Stomach (tissue), 9 donors: ENCODE measurements around the gene HIPK4. TPM values are rescaled to one million over a fixed set of nuclear protein-coding genes. Genes with fewer than 3 reads are reported as not detected.

Experiments
- DNase-seq, 2 donors: peaks; one replicate each; pipeline versions ENCODE4 v3.0.0 to v3.0.0-alpha.2; 2013 to 2019
- H3K27ac ChIP-seq, 5 donors: fragments of 200-600 bp in 4 of 5; sonication (generic) in 4 of 5; one replicate each; pipeline ENCODE4 v1.5.1; 2013 to 2019; ENCODE audit warnings: mild to moderate bottlenecking in 1 of 5, moderate library complexity in 1 of 5
- H3K27me3 ChIP-seq, 3 donors: fragments of 200-600 bp; sonication (generic); one replicate each; pipeline ENCODE4 v1.5.1; 2017 to 2019; ENCODE audit warnings: mixed run types in 1 of 3
- H3K36me3 ChIP-seq, 4 donors: fragments of 200-600 bp; sonication (generic); 1 replicate in 3 of 4; 2 replicates in 1 of 4; pipeline ENCODE4 v1.5.1; 2016 to 2019
- H3K4me1 ChIP-seq, 4 donors: fragments of 200-600 bp; sonication (generic); one replicate each; pipeline ENCODE4 v1.5.1; 2016 to 2019
- H3K4me3 ChIP-seq, 4 donors: fragments of 200-600 bp; sonication (generic) in 3 of 4; one replicate each; pipeline ENCODE4 v1.5.1; 2016 to 2019; ENCODE audit warnings: mild to moderate bottlenecking in 1 of 4
- H3K9me3 ChIP-seq, 4 donors: fragments of 200-600 bp; sonication (generic); one replicate each; pipeline ENCODE4 v1.5.1; 2016 to 2019
- EP300 ChIP-seq: sonication (generic); formaldehyde crosslinking; IDR thresholded peaks from one replicate; pipeline ENCODE4 v1.6.1; 2017; ENCODE audit warnings: antibody characterized with exemption
- POLR2A ChIP-seq, 4 donors: fragments of 450-650 bp; IDR thresholded peaks; one replicate each; pipeline ENCODE4 v1.6.1; 2016; ENCODE audit warnings: antibody characterized with exemption in 4 of 4, control low read depth in 2 of 4, mild to moderate bottlenecking in 1 of 4, moderate library complexity in 1 of 4
- POLR2AphosphoS5 ChIP-seq, 3 donors: sonication (generic); formaldehyde crosslinking; IDR thresholded peaks; one replicate each; pipeline ENCODE4 v1.6.1; 2016; ENCODE audit warnings: antibody characterized with exemption in 3 of 3
- WGBS, 5 donors: extraction: QIAGEN DNeasy Blood & Tissue Kit in 3 of 5; methylation state at CpG; one replicate each; pipeline versions ENCODE4 v1.1.5 to v1.1.7; 2013 to 2018; 5-methylcytosine and 5-hydroxymethylcytosine counted together
- intact Hi-C: fragments of 100-400 bp; cut with DNase I; formaldehyde crosslinking; loops from one replicate; pipeline ENCODE4 v1.15.1; 2023; ENCODE audit warnings: low total_unique reads
- polyA plus RNA-seq, 3 donors: library from polyadenylated mRNA; stranded (reverse); fragments of 200-250 nt; gene quantifications; one replicate each; pipeline ENCODE4 v1.2.3, GENCODE V29; 2013
- total RNA-seq, 5 donors: library from RNA; depleted of rRNA; stranded (reverse); fragments of >200 nt; gene quantifications; one replicate each; pipeline versions ENCODE4 v1.1.0 to v1.2.3, GENCODE V29; 2014 to 2016
- TF ChIP-seq, protein P1 (sequence below), 7 experiments: fragments of 450-650 bp in 4 of 7; fragments of 200-600 bp in 3 of 7; sonication (generic) in 3 of 7; IDR thresholded peaks; one replicate each; pipeline ENCODE4 v1.5.1; 2016 to 2019; ENCODE audit warnings: antibody characterized with exemption in 7 of 7, control low read depth in 2 of 7, mild to moderate bottlenecking in 1 of 7
- donor health status: healthy with polysubstance abuse.
- donor health status: Bipolar disorder and iron deficiency.
- donor health status: healthy.

The HIPK4 gene
- total and polyA plus RNA-seq, 8 donors: 0.05 to 0.46 (median 0.12) TPM; not detected in 5

- intact Hi-C loops: no loop called here
- H3K9me3 ChIP-seq: no peaks in the 10 kb centered on the region
- peaks cover 12 to 13% (median 12%) of the 10 kb centered on the region in 4 donors for H3K36me3 ChIP-seq
- TF ChIP-seq POLR2A (IDR thresholded peaks at IDR 0.05) (no peak), EP300 (no peak), POLR2AphosphoS5 (IDR thresholded peaks at IDR 0.05) (no peak)
- TF ChIP-seq, protein P1, sequence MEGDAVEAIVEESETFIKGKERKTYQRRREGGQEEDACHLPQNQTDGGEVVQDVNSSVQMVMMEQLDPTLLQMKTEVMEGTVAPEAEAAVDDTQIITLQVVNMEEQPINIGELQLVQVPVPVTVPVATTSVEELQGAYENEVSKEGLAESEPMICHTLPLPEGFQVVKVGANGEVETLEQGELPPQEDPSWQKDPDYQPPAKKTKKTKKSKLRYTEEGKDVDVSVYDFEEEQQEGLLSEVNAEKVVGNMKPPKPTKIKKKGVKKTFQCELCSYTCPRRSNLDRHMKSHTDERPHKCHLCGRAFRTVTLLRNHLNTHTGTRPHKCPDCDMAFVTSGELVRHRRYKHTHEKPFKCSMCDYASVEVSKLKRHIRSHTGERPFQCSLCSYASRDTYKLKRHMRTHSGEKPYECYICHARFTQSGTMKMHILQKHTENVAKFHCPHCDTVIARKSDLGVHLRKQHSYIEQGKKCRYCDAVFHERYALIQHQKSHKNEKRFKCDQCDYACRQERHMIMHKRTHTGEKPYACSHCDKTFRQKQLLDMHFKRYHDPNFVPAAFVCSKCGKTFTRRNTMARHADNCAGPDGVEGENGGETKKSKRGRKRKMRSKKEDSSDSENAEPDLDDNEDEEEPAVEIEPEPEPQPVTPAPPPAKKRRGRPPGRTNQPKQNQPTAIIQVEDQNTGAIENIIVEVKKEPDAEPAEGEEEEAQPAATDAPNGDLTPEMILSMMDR (IDR thresholded peaks at IDR 0.05): no peak
- H3K4me3 ChIP-seq: peak overlapping the region; percentile 64 to 87 (median 76)
- H3K27me3 ChIP-seq: no peaks in the 10 kb centered on the region
- peaks cover 34 to 49% (median 43%) of the 10 kb centered on the region in 4 donors for H3K4me1 ChIP-seq
- peak overlapping the region; percentile 97 to 100 (median 99) for H3K27ac ChIP-seq
- peak in 1 of 2 donors; percentile 60 for DNase-seq
- WGBS, 5 donors: 0 to 3% (median 1%) methylated on average over 20 to 28 of the region's 28 CpGs
These were observed 34.9 kb upstream of the HIPK4 start for GRCh38 chr19:40424637-40425449.

- Histone ChIP-seq H3K36me3 (peaks cover 12 to 13% (median 12%) of the 10 kb centered on the region in 4 donors), H3K4me1 (peaks cover 34 to 52% (median 43%) of the 10 kb centered on the region in 4 donors), H3K27me3 (no peaks in the 10 kb centered on the region), H3K27ac (peak overlapping the region in 4 of 5 donors; percentile 98 to 100 (median 100)), H3K4me3 (peak overlapping the region in 3 of 4 donors; percentile 64 to 86 (median 67)), H3K9me3 (no peaks in the 10 kb centered on the region)
- 91 to 96% (median 94%) methylated on average over 6 of the region's 6 CpGs for WGBS, 5 donors
- intact Hi-C loops: no loop called here
- TF ChIP-seq, protein P1 (IDR thresholded peaks at IDR 0.05): no peak
- TF ChIP-seq EP300 (no peak), POLR2AphosphoS5 (IDR thresholded peaks at IDR 0.05) (no peak), POLR2A (IDR thresholded peaks at IDR 0.05) (no peak)
- DNase-seq: no peak
These were observed 34.0 kb upstream of the HIPK4 start for GRCh38 chr19:40423938-40424337.

- Histone ChIP-seq H3K4me1 (peaks cover 34 to 52% (median 43%) of the 10 kb centered on the region in 4 donors), H3K4me3 (peak overlapping the region in 2 of 4 donors; percentile 28 to 67)
These were observed 33.0 kb upstream of the HIPK4 start for GRCh38 chr19:40422748-40423566.

More at GRCh38 chr19:40422748-40423566, 33.0 kb upstream of the HIPK4 start:
- intact Hi-C loops: no loop called here
- no peaks in the 10 kb centered on the region for H3K27me3 ChIP-seq
- 72 to 85% (median 78%) methylated on average over 15 to 31 of the region's 31 CpGs for WGBS, 5 donors
- H3K27ac ChIP-seq: peak overlapping the region; percentile 74 to 100 (median 99)
- TF ChIP-seq POLR2AphosphoS5 (IDR thresholded peaks at IDR 0.05) (no peak), EP300 (no peak), POLR2A (IDR thresholded peaks at IDR 0.05) (no peak)
- TF ChIP-seq, protein P1 (IDR thresholded peaks at IDR 0.05): no peak
- H3K9me3 ChIP-seq: no peaks in the 10 kb centered on the region
- H3K36me3 ChIP-seq: peaks cover 12 to 13% (median 12%) of the 10 kb centered on the region in 4 donors
- DNase-seq: no peak
